ENCODE results near the gene SH3TC2.

SH3TC2 gene

GRCh38 chr5:148999741-149000140 is 63.1 kb downstream of the SH3TC2 start:
- DNase-seq (ENCODE audit: low read depth) = no peak

DNA sequence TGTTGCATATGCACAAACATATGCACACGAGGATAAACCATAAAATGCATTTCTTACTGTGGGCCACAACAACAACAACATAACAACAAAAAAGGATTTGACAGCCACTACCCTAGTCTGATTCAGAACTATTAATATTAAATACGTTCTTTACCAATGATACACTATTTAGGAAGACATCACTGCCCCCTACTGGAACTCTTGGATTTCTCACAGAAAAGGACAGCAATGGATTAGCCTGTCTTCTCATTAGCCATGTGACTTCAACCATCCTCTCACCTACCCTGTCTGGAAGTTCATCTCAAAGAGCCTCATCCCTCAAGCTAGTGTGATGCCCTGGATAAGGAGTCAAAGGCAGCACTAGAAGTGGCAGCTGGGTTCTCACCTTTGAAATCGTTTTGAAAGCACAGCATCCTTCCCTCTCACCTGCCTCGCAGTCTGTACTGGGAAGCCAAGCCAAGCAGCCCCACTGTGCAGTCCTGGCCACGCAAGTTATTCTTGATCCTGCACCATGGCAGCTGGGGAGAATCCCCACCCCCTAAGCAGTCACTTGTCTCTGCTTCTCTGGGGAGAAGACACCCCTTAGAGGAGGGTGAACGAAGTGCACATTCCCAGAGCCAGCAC is 64.6 kb downstream of the SH3TC2 start:
- DNase-seq (ENCODE audit: low read depth) = no peak

DNA sequence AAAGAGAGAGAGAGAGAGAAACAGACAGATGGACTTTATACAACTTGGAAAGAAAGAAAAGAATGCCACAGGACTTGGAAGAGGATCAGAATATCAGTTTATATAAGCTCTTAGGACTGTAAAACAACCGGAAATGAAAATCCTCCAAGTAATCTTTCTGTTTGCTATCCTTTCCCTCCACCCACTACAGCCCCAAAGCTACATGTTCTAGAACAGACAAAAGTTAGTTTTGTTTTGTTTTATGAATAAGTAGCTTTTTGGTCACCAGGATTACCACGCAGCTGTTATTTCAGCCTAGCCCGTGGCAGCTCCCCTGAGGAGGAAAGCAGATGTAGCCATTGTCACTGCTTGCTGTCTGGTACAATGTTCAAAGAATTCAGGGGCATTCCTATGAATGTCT is 66.6 kb downstream of the SH3TC2 start:
- DNase-seq (ENCODE audit: low read depth) = no peak

GRCh38 chr5:148995791-148996190 is 67.1 kb downstream of the SH3TC2 start:
- DNase-seq (ENCODE audit: low read depth) = no peak

GRCh38 chr5:148993283-148993936 is 69.5 kb downstream of the SH3TC2 start:
- DNase-seq (ENCODE audit: low read depth) = no peak

DNA sequence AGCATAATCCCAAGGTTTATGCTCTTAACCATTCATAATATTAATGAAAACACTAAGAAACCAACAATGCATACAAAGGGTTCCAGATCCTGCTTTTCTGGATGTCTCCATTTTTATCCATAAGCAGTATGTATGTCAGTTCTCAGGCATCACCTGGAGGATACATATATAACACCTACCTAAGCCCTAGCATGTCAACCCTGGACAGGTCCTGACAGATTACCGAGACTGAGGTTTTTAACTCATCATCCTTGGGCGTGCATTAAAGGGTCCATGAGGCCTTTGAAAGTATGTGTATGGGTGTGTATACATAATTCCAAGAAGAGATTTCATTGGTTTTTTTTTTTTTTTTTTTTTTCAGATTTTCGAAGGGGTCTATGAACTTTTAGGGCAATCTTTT is 70.6 kb downstream of the SH3TC2 start:
- DNase-seq (ENCODE audit: low read depth) = no peak

DNA sequence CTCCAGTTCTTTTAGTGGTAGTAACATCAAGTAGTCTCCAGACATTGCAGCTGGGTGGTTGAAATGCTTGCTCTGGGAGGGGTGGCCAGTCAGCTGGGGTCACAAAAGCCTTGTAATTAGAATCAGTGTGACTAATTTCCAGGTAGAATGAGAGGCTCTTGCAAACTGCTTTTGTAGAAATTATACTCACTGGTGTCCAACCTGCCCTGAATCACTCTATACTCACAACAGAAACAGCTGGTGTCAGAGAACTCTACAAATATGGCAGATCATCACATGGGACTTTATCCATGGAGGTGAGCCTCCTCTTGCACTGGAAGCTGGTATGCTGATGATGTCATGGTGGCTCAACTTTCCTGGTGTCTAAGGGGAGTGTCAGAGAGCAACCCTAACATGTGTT is 71.3 kb downstream of the SH3TC2 start:
- DNase-seq (ENCODE audit: low read depth) = no peak

DNA sequence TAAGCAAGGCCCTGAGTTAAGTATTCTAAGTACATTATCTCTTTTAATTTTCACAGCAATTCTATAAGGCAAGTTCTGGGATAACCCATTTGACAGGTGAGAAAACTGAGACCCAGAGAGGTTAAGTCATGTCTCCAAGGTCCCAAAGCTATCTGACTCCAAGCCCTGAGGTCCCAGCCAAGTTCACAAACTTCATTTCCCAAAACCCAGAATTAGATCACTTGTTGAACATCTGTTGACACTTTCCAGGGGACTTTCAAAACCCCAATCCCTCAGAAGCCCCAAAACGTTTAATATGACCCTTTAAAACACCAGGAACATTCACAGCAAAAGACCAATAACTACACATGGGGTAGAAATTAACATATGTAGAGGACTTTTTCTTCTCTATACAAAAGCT is 72.0 kb downstream of the SH3TC2 start:
- DNase-seq (ENCODE audit: low read depth) = no peak

- no peak for DNase-seq (ENCODE audit: low read depth)
Measured at GRCh38 chr5:148989567-148989966, 73.3 kb downstream of the SH3TC2 start.

- no peak for DNase-seq (ENCODE audit: low read depth)
Measured at GRCh38 chr5:148988328-148988727, 74.5 kb downstream of the SH3TC2 start.

GRCh38 chr5:148986636-148987035 is 76.2 kb downstream of the SH3TC2 start:
- DNase-seq (ENCODE audit: low read depth) = no peak

DNA sequence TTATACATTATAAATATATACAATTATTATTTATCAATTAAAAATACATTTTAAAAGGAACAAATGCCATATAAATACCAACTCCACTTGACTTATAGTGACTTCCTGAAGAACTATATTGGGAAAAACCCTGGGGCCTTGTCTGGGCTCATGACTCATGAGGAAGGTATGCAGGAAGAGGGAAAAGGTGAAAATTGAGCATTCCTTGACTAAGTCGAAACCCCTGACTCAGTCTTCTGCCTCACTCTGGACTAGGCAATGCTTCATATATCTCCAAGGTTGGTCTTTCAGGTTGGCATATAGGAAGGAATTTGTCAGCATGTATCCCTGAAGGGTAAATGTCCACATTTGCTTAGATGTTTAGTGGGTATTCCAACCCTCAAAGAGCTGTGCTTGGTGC is 78.5 kb downstream of the SH3TC2 start:
- DNase-seq (ENCODE audit: low read depth) = no peak

GRCh38 chr5:148981353-148981752 is 81.5 kb downstream of the SH3TC2 start:
- DNase-seq (ENCODE audit: low read depth) = no peak

DNA sequence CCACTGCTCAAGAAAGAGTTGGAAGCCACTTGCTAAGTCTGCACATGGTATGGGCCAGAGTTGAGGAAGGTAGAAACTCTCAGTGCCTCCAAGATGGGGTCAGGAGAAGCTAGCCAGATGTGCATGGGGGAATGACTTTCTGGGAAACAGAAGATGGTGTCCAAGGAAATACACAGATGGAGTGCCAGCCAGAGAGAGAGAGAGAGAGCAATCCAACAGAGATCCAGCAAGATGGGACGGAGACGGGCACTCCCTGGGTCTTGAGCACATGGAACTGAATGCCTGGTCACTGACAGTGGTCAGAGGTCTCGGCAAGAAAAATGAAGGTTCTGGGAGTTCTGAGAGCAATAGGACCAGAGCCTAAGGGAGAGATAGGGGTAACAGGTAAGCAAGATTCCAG is 82.1 kb downstream of the SH3TC2 start:
- DNase-seq (ENCODE audit: low read depth) = no peak

GRCh38 chr5:148979083-148979723 is 83.7 kb downstream of the SH3TC2 start:
- DNase-seq (ENCODE audit: low read depth) = no peak

- DNase-seq (ENCODE audit: low read depth) = no peak
Measured at GRCh38 chr5:148978370-148979082, 84.3 kb downstream of the SH3TC2 start.

DNA sequence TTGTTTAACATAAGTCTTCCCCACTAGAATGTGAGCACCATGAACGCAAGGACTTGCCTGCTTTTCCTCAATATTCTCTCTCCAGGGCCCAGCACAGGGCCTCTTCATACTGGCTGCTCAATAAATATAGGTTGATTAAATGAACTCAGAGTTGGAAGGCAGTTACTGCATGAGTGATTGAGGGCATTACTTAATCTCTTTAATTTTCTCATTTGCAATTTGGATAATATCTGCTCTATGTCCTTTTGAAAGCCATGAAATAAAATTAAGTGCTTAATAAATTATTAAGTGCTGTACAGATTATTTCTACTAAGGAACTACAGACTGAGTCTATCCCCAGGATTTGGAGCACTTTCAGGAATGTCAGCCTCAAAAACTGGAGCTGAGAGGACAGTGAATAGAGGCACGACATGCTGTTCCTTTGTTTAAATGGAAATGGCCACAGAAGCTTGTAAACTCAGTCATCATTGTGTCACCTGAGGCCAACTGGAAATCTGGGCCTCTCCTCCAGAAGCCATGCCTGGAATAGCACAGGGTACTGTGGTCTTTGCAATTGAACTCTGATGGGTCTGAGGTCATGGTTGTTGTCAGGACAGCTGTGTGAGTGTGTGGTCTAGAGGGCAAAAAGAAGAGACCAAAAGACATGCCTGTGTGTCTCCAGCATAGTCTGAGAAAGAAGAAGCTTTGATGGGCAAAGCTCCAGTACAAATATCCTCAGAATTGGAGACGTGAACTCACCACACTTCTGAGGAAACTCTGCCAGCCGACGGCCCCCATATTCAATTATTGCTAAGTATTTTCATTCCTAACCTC is 86.1 kb downstream of the SH3TC2 start:
- DNase-seq (ENCODE audit: low read depth) = no peak

DNA sequence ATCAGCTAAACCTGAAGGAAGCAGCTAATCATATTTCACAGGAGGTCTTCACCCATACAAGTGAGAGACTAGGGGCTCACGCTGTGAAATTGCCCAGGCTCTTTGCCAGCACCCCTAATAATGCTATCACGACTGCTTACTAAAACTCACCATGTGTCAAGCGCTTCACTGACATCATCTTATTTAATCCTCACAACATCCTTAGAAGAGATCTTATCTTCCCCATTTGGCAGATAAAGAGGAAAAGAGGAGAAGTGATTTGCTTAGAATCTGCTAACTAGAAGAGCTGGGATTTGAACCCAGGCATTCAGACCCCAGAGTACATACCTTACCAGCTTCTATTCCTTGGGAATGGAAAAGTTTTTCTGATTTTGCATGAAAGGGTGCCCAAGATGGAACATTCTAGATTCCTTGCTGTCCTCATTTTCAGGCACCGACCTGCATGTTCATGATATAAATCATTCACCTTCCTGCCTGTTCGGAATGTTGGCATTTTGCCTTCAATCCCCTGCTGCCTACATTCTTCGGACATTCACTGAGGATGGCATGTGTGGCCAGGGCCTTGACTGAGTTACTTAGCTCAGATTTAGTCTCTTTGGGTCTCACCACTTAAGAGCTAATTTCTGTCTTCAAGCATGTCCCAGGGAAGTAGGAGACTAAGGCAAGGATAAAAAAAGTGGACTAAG is 88.1 kb downstream of the SH3TC2 start:
- no peak for DNase-seq (ENCODE audit: low read depth)

DNA sequence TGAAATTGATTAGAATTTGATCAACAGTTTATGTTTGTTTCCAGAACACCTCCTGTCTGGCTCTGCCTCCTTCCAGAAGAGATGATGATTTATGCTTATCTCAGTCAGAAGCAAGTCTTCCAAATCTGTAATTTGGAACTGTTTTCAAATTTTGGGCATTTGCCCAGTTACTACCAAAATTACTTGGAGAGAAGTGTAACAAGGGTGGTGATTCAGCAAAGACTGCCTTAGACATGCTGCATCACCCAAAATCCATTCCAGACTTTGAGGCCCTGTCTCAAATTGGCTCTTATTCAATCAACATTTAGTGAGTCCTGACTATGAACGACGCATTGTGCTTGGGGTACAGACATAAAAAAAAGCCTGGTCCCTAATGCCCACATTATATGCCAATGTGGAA is 89.4 kb downstream of the SH3TC2 start:
- DNase-seq (ENCODE audit: low read depth) = no peak

DNA sequence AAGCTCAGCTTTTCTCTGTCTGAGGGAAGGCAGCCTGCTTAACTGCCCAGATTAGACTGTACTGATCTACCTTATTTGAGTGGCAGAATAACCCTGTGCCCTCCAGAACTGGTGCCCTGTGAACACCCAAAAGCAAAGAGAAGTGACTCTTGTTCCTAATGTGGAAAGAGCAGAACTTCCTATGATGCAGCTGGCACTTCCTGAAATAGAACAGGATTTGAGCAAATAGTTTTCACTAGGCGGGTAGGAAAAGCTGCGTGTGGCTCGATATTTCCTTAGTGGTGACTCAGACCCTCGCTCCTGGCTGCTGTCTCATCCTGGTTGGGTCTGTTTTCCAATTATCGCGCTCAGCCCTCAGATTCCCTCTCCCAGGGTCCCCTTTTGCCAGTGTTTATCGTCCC is 89.9 kb downstream of the SH3TC2 start:
- no peak for DNase-seq (ENCODE audit: low read depth)

- DNase-seq (ENCODE audit: low read depth) = no peak
Measured at GRCh38 chr5:148972396-148972795, 90.5 kb downstream of the SH3TC2 start.

DNA sequence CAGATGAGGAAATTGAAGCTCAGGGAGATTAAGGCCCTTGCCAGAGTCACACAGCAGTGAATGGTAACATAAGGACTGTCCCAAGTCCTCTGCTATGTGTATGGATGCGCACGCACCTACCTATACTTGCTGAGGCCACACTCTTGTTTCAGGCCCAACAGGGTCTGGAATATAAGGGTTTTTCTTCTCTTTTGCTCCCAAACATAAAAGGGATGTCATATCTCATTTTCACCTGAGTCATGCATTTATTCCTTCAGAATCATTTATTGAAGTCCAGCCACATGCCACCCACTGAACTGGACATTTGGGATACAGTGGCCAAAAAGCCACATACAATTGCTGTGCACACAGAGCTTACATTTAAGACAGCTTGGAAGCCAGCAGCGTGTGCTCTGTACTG is 92.0 kb downstream of the SH3TC2 start:
- DNase-seq (ENCODE audit: low read depth) = no peak
